GM12801 (cell line): ENCODE data around the gene BCAT1.

Source experiments
- CTCF ChIP-seq: IDR thresholded peaks from one replicate; pipeline ENCODE4 v1.5.1; 2011; ENCODE audit warnings: control low read depth; ENCODE audit not compliant: insufficient read length; ENCODE audit errors: extremely low read depth

The BCAT1 gene

GRCh38 chr12:24806386-24806785 is 142.5 kb downstream of the BCAT1 start:
- no peak for TF ChIP-seq CTCF

- no peak for TF ChIP-seq CTCF
Observed at GRCh38 chr12:24803430-24804245, 145.3 kb downstream of the BCAT1 start.

- TF ChIP-seq CTCF: no peak
Observed at GRCh38 chr12:24798335-24798734, 150.6 kb downstream of the BCAT1 start.

GRCh38 chr12:24797901-24798300 is 151.0 kb downstream of the BCAT1 start:
- no peak for TF ChIP-seq CTCF

GRCh38 chr12:24796876-24797275 is 152.0 kb downstream of the BCAT1 start:
- TF ChIP-seq CTCF: no peak

GRCh38 chr12:24795699-24796347 is 153.1 kb downstream of the BCAT1 start:
- no peak for TF ChIP-seq CTCF

GRCh38 chr12:24791622-24792021 is 157.3 kb downstream of the BCAT1 start:
- no peak for TF ChIP-seq CTCF
